Central memory CD8-positive, alpha-beta T cell (primary cell): ENCODE measurements around the gene FYTTD1.

ENCODE experiments used
- ATAC-seq: fragments of 150-1000 bp; cut with Tn5 transposase; replicated peaks from 2 replicates; pipeline ENCODE4 v1.10.0; 2022; ENCODE audit warnings: mild to moderate bottlenecking, moderate FRiP score, moderate number of reproducible peaks; ENCODE audit not compliant: poor library complexity, severe bottlenecking; ENCODE audit errors: extremely low read depth
- DNase-seq, 2 donors: peaks; one replicate each; pipeline ENCODE4 v3.0.0; 2021; ENCODE audit warnings: low spot score in 2 of 2
- H3K27ac Mint-ChIP-seq: one replicate; pipeline ENCODE4 v1.8.0; 2022; ENCODE audit warnings: low read depth, mild to moderate bottlenecking, moderate library complexity, mixed read lengths
- H3K27me3 Mint-ChIP-seq: one replicate; pipeline ENCODE4 v1.8.0; 2022; ENCODE audit warnings: mixed read lengths
- H3K36me3 Mint-ChIP-seq: one replicate; pipeline ENCODE4 v1.8.0; 2022; ENCODE audit warnings: mild to moderate bottlenecking, moderate library complexity, mixed read lengths; ENCODE audit not compliant: insufficient read depth
- H3K4me1 Mint-ChIP-seq: one replicate; pipeline ENCODE4 v1.8.0; 2022; ENCODE audit warnings: mixed read lengths
- H3K4me3 Mint-ChIP-seq: one replicate; pipeline ENCODE4 v1.8.0; 2022; ENCODE audit warnings: mild to moderate bottlenecking, moderate library complexity, mixed read lengths
- H3K9me3 Mint-ChIP-seq: one replicate; pipeline ENCODE4 v1.8.0; 2022; ENCODE audit warnings: mixed read lengths

FYTTD1 gene

DNA sequence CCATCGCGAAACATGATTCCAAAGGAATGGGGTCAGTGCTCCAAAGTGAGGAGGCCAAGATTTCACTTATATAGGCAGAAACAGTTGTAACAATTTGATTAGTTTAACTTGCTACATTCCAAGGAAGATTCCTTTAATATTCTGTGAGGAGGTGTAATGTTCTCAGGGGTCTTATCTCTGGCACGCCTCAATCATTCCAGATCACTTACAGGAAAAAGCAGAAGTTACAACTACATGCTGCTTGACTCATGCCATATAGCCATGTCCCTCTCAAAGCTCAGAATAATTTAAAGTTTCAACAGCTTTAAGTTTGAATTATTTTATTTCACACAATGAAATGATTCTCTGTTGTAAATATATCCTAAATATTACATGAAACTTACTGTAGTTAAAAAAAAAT lies 3.5 kb upstream of the FYTTD1 start:
- no peaks in the 10 kb centered on the region for H3K27me3 Mint-ChIP-seq
- peaks cover 7% of the 10 kb centered on the region for H3K36me3 Mint-ChIP-seq
- peaks cover 24% of the 10 kb centered on the region for H3K4me1 Mint-ChIP-seq
- H3K27ac Mint-ChIP-seq = peak overlapping the region; percentile 75
- H3K4me3 Mint-ChIP-seq = no peak overlapping the region
- H3K9me3 Mint-ChIP-seq = no peaks in the 10 kb centered on the region
- DNase-seq (no peak), ATAC-seq (no peak)

DNA sequence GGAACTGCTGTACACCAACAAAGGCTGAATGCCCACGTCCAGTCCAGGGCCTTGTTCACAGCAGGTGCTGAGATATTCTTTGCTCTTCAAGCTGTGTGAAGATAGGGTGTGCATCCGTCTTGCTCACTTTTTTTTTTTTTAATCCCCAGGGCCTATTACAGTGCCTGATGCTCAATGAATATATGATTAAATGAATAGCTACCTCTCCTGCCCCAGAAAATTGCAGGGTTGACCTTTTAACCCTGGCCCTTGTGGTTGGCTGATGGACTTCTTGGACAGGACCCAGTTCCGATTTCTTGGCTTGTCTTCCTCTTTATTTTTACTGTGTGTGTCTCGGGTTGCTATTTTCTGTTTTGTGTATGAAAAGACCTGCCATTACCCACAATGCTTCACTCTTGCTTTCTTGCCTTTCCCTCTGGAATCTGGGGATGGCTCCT lies 2.9 kb upstream of the FYTTD1 start:
- Mint-ChIP-seq H3K27me3 (no peaks in the 10 kb centered on the region), H3K9me3 (no peaks in the 10 kb centered on the region), H3K27ac (no peak overlapping the region), H3K4me3 (no peak overlapping the region), H3K36me3 (peaks cover 8% of the 10 kb centered on the region), H3K4me1 (peaks cover 27% of the 10 kb centered on the region)
- DNase-seq (no peak), ATAC-seq (no peak)

GRCh38 chr3:197748597-197749314 lies 927 bp upstream of the FYTTD1 start:
- peak overlapping the region; percentile 99 for H3K4me3 Mint-ChIP-seq
- no peak for ATAC-seq
- peaks cover 36% of the 10 kb centered on the region for H3K4me1 Mint-ChIP-seq
- no peaks in the 10 kb centered on the region for H3K9me3 Mint-ChIP-seq
- peak overlapping the region; percentile 86 for H3K27ac Mint-ChIP-seq
- peaks cover 8% of the 10 kb centered on the region for H3K36me3 Mint-ChIP-seq
- no peak for DNase-seq
- no peaks in the 10 kb centered on the region for H3K27me3 Mint-ChIP-seq

DNA sequence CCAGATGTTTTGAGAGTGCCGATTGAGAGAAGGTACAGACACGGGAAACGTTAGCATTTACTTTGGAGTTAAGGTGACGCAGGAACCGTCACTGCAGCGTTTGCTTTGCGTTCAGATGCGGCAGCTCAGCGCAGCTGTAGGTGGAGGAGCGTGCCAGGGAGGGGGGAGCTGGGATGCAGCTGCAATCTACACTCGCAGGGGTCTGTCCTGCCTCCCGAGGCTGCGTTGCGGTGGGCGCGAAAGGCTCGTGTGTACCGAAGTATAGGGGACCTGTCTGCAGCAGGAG lies 425 bp upstream of the FYTTD1 start:
- Mint-ChIP-seq H3K4me3 (peak overlapping the region; percentile 99), H3K27ac (peak overlapping the region; percentile 86), H3K4me1 (peaks cover 40% of the 10 kb centered on the region), H3K36me3 (peaks cover 8% of the 10 kb centered on the region), H3K27me3 (no peaks in the 10 kb centered on the region), H3K9me3 (no peaks in the 10 kb centered on the region)
- ATAC-seq = peak; percentile 59
- peak in 1 of 2 donors; percentile 59 for DNase-seq

GRCh38 chr3:197750396-197750831 lies 731 bp downstream of the FYTTD1 start:
- ATAC-seq (peak; percentile 55), DNase-seq (peak; percentile 33 to 39)
- Mint-ChIP-seq H3K36me3 (peaks cover 8% of the 10 kb centered on the region), H3K27me3 (no peaks in the 10 kb centered on the region), H3K27ac (peak overlapping the region; percentile 86), H3K4me1 (peaks cover 48% of the 10 kb centered on the region), H3K9me3 (no peaks in the 10 kb centered on the region), H3K4me3 (peak overlapping the region; percentile 99)

DNA sequence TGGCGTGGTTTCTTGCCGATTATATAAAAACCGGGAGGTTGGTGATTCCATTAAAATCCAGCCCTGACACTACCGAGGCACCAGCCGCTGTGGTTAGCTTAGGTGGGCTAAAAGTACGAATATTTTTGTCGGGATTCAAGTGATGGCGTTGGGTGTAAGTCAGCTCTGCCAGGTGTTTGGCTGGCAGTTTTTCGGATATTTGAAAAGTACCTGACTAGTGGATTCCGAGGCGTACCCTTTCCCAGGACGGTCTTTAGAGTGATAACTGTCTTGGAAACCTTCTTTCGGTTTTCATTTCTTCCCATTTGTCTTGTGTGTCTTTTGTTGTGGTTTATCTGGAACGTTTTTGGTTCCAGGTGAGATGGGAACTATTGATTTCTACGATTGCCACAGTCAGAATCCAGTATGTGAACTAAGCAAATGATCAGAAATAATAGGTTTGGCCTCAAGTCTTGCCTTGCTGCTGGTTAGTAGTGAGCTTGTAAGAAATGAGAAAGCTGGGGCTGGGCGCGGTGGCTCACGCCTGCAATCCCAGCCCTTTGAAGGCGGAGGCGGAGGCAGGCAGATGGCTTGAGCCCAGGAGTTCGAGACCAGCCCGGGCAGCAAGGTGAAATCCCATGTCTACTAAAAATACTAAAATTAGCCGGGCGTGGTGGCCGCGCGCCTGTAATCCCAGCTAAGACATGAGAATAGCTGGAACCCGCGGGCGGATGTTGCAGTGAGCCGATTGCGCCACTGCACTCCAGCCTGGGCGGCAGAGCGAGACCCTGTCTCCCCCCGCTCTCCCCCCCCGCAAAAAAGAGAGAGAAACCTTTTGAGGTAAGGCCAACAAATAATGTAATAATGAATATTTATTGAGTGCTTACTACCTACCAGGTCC lies 1.4 kb downstream of the FYTTD1 start:
- Mint-ChIP-seq H3K36me3 (peaks cover 10% of the 10 kb centered on the region), H3K4me3 (peak overlapping the region; percentile 99), H3K4me1 (peaks cover 55% of the 10 kb centered on the region), H3K27me3 (no peaks in the 10 kb centered on the region), H3K9me3 (no peaks in the 10 kb centered on the region), H3K27ac (peak overlapping the region; percentile 86)
- ATAC-seq = no peak
- no peak for DNase-seq

DNA sequence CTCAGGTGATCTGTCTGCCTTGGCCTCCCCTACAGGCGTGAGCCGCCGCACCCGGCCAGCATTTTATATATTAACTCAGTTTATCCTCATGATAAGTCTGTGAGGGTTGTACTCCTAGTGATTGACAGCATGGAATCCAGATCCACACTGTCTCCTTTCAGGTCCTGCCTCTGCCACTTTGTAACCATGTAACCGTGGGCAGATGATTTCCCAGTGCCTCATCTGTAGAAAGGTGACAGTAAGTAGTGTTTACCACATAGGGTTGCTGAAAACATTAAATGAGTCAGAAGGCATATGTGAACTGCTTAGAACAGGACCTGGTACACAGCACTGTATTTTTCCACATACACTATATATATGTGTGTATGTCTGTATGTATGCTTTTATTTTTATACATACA lies 2.4 kb downstream of the FYTTD1 start:
- DNase-seq (no peak), ATAC-seq (no peak)
- Mint-ChIP-seq H3K9me3 (no peaks in the 10 kb centered on the region), H3K36me3 (peaks cover 10% of the 10 kb centered on the region), H3K4me3 (peak overlapping the region; percentile 59), H3K4me1 (peaks cover 54% of the 10 kb centered on the region), H3K27me3 (no peaks in the 10 kb centered on the region), H3K27ac (peak overlapping the region; percentile 86)

- Mint-ChIP-seq H3K36me3 (peaks cover 10% of the 10 kb centered on the region), H3K9me3 (no peaks in the 10 kb centered on the region), H3K27ac (peak overlapping the region; percentile 86), H3K4me1 (peaks cover 52% of the 10 kb centered on the region), H3K27me3 (no peaks in the 10 kb centered on the region), H3K4me3 (no peak overlapping the region)
- DNase-seq = no peak
- no peak for ATAC-seq
Measured at GRCh38 chr3:197753263-197753662, 3.6 kb downstream of the FYTTD1 start.

GRCh38 chr3:197756704-197757103 lies 7.0 kb downstream of the FYTTD1 start:
- peaks cover 30% of the 10 kb centered on the region for H3K4me1 Mint-ChIP-seq
- H3K36me3 Mint-ChIP-seq = peaks cover 3% of the 10 kb centered on the region
- no peaks in the 10 kb centered on the region for H3K27me3 Mint-ChIP-seq
- no peaks in the 10 kb centered on the region for H3K9me3 Mint-ChIP-seq
- H3K27ac Mint-ChIP-seq = no peak overlapping the region
- no peak for ATAC-seq
- DNase-seq = no peak
- H3K4me3 Mint-ChIP-seq = no peak overlapping the region

DNA sequence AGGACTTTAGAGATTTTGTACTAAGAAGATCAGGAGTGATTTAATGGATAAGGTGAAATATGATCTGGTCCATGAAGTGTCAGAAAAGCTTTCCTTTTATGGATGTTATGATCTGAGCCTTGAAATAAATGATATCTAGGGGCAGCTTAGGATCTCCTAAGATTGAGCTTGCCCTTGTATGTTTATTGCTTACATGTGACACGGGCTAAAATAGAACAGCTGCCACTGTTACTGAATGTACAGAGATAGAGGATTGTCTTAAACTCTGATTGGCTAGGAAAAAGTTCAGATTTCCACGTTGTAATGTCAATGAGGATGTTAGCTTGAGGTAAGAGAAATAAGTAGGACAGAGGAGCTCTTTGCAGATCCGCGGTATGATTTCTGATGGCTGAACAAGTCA lies 8.8 kb downstream of the FYTTD1 start:
- H3K27me3 Mint-ChIP-seq = no peaks in the 10 kb centered on the region
- H3K4me3 Mint-ChIP-seq = no peak overlapping the region
- ATAC-seq (no peak), DNase-seq (no peak)
- H3K36me3 Mint-ChIP-seq = peaks cover 11% of the 10 kb centered on the region
- no peak overlapping the region for H3K27ac Mint-ChIP-seq
- H3K4me1 Mint-ChIP-seq = peaks cover 22% of the 10 kb centered on the region
- H3K9me3 Mint-ChIP-seq = no peaks in the 10 kb centered on the region

GRCh38 chr3:197761784-197762183 lies 12.1 kb downstream of the FYTTD1 start:
- Mint-ChIP-seq H3K9me3 (no peaks in the 10 kb centered on the region), H3K4me1 (no peaks in the 10 kb centered on the region), H3K27ac (no peak overlapping the region), H3K36me3 (peaks cover 22% of the 10 kb centered on the region), H3K27me3 (no peaks in the 10 kb centered on the region), H3K4me3 (no peak overlapping the region)
- ATAC-seq = no peak
- no peak for DNase-seq

- H3K27me3 Mint-ChIP-seq = no peaks in the 10 kb centered on the region
- no peaks in the 10 kb centered on the region for H3K9me3 Mint-ChIP-seq
- H3K4me3 Mint-ChIP-seq = no peak overlapping the region
- ATAC-seq (no peak), DNase-seq (no peak)
- no peak overlapping the region for H3K27ac Mint-ChIP-seq
- peaks cover 65% of the 10 kb centered on the region for H3K36me3 Mint-ChIP-seq
- no peaks in the 10 kb centered on the region for H3K4me1 Mint-ChIP-seq
Measured at GRCh38 chr3:197775317-197775716, 25.6 kb downstream of the FYTTD1 start.

DNA sequence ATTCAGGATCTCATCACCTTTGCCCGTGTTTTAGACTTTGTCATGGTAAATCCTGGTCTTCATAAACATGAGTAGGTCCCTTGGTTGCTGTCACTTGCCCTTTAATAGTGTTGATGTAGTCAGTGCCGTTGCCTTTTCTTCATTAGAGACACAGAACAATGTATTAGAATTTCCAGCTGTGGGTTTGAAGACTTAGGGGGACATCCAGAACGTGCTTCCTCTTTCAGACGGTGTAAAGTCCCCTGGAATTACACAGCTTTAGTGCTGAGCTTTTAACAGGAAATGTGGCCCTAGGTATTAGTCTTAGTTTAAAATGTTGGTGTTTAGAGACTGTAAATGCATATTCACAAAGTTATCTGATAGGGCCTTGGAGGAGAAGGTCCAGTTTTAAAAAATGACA lies 32.5 kb downstream of the FYTTD1 start:
- H3K27me3 Mint-ChIP-seq = no peaks in the 10 kb centered on the region
- H3K36me3 Mint-ChIP-seq = peaks cover 46% of the 10 kb centered on the region
- peaks cover 11% of the 10 kb centered on the region for H3K4me1 Mint-ChIP-seq
- ATAC-seq (no peak), DNase-seq (no peak)
- no peaks in the 10 kb centered on the region for H3K9me3 Mint-ChIP-seq
- no peak overlapping the region for H3K27ac Mint-ChIP-seq
- H3K4me3 Mint-ChIP-seq = no peak overlapping the region
